Fibroblast of the aortic adventitia (primary cell): ENCODE measurements around the gene RRP1. TPM values are rescaled to one million over a fixed set of nuclear protein-coding genes. Genes with fewer than 3 reads are reported as not detected.

Experiments used
- DNase-seq: peaks from one replicate; pipeline ENCODE4 v3.0.0-alpha.2; 2010; ENCODE audit warnings: low read depth
- H3K4me3 ChIP-seq: 2 replicates; pipeline ENCODE4 v1.5.1; 2011; ENCODE audit warnings: low read depth, mild to moderate bottlenecking, control low read depth, low read length, moderate library complexity
- total RNA-seq: library from RNA; depleted of rRNA; stranded (reverse); fragments of >200 nt; gene quantifications from 2 replicates; pipeline ENCODE4 v1.2.3, GENCODE V29; 2012; ENCODE audit warnings: low replicate concordance
- TF ChIP-seq, protein P1 (sequence below): IDR thresholded peaks from 2 replicates; pipeline ENCODE4 v1.5.1; 2011; ENCODE audit warnings: mild to moderate bottlenecking, low read length, control low read depth, inconsistent platforms; ENCODE audit not compliant: insufficient read depth

RRP1 gene
- total RNA-seq, 1 donor, result 23.0 TPM

DNA sequence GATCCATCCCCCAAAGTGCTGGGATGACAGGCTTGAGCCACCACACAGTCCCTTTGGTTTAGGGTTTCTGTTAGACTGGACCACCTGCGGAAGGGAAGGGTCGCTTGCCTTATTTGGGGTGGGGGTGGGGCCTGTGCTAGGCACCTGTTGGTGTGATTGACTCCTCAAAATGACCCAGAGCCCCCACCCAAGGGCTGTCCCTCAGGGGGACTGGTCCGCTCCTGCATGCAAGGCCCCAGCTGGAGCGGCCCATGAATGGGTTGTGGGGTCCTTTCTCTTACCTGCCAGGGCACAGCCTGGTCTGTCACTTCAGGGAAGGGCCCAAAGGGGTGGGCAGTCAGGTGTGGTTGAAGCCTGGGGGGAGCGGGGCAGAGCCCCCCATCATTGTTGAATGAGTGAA is 11.4 kb upstream of the RRP1 start:
- TF ChIP-seq, protein P1, sequence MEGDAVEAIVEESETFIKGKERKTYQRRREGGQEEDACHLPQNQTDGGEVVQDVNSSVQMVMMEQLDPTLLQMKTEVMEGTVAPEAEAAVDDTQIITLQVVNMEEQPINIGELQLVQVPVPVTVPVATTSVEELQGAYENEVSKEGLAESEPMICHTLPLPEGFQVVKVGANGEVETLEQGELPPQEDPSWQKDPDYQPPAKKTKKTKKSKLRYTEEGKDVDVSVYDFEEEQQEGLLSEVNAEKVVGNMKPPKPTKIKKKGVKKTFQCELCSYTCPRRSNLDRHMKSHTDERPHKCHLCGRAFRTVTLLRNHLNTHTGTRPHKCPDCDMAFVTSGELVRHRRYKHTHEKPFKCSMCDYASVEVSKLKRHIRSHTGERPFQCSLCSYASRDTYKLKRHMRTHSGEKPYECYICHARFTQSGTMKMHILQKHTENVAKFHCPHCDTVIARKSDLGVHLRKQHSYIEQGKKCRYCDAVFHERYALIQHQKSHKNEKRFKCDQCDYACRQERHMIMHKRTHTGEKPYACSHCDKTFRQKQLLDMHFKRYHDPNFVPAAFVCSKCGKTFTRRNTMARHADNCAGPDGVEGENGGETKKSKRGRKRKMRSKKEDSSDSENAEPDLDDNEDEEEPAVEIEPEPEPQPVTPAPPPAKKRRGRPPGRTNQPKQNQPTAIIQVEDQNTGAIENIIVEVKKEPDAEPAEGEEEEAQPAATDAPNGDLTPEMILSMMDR, result no peak
- no peak overlapping the region for H3K4me3 ChIP-seq
- DNase-seq, result no peak

DNA sequence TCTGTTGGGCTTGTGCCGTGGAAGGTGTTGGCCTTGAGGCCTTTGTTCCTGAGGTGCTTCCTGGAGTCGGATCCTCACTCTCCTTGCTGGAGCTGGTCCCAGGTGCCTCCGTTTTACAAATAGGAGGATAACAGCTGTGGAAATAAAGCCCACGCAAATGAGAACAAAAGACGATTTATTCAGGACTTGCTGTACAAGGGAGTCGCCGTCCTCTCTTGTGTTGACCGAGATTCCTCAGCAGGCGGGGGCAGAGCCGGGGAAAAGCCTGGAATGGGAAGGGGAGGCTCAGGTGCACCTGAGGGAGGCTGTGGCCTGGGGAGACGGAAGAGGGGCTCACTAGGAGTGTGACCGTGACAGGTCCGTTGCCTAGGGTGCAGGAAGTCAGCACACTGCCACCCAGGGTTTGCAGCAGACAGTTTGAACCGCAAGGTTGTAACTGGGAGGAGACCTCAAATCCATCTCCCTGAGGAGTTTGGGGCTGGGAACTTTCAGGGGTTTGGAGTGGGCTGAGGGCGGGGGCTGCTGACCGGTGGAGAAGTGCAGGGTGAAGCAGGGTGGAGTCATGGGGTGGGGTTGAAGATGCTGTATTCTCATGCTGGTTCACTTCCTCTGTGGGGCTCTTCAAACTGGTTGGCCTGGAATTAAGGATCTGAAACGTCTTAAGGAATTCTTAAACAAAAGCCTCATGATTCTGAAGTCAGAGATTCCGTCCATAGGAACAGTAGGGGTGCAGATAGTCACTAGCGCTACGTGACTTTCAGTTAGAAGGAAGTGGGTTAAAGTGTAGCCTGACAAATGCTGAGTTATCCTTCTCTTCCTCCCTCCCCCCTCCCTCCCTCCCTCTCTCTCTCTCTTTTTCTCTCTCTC is 10.7 kb upstream of the RRP1 start:
- no peak overlapping the region for H3K4me3 ChIP-seq
- TF ChIP-seq, protein P1, result no peak
- no peak for DNase-seq

DNA sequence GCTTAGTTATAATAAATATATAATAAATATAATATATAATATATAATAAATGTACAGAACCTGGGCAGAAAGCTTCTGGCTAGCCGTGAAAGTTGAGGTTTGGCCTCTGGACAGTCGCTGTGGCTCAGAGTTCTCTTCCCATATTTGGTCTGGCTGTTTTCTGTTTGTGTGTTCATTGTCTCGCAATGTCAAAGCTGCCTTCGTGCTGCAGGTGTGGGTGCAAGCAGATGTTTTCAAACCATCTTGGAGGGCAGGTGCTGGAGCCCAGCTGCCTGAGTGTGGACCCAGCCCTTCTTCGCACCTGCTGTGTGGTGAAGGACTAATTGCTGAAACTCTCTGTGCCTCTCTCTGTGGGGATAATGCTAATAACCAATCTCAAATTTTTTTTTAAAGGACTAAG is 9.7 kb upstream of the RRP1 start:
- DNase-seq, result no peak
- TF ChIP-seq, protein P1, result no peak
- no peak overlapping the region for H3K4me3 ChIP-seq

DNA sequence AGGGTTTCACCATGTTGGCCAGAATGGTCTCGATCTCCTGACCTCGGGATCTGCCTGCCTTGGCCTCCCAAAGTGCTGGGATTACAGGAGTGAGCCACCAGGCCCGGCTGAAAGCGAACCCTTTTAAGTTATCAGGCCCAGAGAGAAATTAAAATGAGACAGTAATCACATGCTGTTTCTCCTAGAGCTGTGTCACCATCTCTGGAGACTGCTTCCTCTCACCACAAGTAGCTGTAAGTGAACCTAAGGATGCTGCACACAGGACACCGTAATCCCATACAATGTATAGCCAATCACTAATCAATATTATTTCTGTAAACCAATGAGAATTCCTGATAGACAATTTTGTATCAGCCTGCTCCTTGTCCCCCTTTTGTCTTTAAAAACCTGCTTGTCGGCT is 7.5 kb upstream of the RRP1 start:
- TF ChIP-seq, protein P1, result no peak
- no peak for DNase-seq
- H3K4me3 ChIP-seq, result no peak overlapping the region

- TF ChIP-seq, protein P1, result no peak
- DNase-seq, result no peak
- H3K4me3 ChIP-seq, result no peak overlapping the region
These were observed 6.8 kb upstream of the RRP1 start for GRCh38 chr21:43782431-43783097.

DNA sequence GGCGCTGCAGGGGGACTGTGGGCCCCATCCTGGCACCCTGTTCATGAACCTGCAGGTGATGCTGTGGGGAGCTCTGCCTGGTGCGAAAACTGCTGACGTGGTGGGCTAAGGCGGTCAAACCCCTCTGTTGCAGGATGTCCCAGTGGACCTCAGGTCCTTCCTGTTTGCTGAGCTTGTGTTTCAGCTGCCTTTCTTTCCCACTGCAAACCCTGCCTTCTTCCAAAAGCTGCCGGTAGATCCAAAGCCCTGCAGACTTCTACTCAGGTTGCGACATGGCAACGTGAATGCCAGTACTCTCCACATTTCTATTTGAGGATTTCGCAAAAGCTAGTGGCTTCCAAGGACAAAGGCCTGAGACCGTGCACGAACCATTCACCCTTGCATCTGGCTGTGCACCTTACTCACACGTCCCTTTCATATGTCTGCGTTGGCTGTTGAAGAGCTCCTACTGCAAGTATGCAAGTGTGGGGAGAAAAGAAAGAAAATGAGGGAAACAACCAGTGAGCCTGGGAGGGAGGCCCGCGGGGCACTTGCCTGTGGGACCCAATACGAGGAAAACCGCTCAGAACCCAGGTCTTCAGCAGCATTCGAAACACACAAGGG is 6.2 kb upstream of the RRP1 start:
- DNase-seq, result peak; percentile 48
- H3K4me3 ChIP-seq, result no peak overlapping the region
- TF ChIP-seq, protein P1, result no peak
